Stimulated activated CD4-positive, alpha-beta T cell treated with anti-CD3 and anti-CD28 coated beads, Interleukin-15, amount 100 ng/mL, for 24 hours (primary cell): ENCODE data around the gene RNF8.
"Not testable (repeated sequence)": the region's sequence is repeated elsewhere in the genome, so short reads cannot be mapped to it uniquely, and the experiment has no call there.

Source experiments
- DNase-seq: peaks from one replicate; pipeline ENCODE4 v3.0.0-alpha.2; 2020

Gene RNF8

GRCh38 chr6:37321516-37322415, 32.0 kb upstream of the RNF8 start:
- DNase-seq = no peak

DNA sequence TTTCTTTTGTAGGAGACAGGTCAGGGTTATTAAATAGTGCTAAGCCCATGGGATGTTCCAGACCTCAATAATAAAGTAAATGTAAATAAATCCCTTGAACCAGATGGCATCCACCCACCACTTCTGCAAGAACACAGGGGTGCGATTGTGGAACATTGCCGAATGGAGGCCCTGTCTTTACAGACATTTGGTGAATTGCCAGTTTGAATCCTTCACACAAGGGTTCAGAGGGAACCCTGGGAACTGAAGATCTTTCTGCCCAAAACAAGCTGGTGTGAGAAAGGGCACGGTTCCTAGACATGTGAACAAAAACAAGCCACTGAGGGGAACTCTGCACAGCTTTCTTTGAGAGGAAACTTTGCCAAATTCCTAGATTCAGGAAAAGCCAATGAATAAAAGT, 30.2 kb upstream of the RNF8 start:
- DNase-seq = no peak

GRCh38 chr6:37324131-37325033, 29.4 kb upstream of the RNF8 start:
- DNase-seq = peak; percentile 32

DNA sequence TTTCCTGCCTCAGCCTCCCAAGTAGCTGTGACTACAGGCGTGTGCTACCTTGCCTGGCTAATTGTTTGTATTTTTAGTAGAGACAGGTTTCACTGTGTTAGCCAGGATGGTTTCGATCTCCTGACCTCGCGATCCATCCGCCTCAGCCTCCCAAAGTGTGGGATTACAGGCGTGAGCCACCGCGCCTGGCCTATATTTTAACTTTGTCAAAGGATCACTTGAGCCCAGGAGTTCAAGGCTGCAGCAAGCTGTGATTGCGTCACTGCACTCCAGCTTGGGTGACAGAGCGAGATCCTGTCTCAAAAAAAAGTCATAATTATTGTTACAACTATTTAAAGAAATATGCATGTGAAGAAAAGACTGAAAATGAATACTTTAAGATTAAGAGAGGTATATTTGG, 23.4 kb upstream of the RNF8 start:
- not testable (repeated sequence) for DNase-seq

GRCh38 chr6:37331047-37331446, 22.7 kb upstream of the RNF8 start:
- no peak for DNase-seq

DNA sequence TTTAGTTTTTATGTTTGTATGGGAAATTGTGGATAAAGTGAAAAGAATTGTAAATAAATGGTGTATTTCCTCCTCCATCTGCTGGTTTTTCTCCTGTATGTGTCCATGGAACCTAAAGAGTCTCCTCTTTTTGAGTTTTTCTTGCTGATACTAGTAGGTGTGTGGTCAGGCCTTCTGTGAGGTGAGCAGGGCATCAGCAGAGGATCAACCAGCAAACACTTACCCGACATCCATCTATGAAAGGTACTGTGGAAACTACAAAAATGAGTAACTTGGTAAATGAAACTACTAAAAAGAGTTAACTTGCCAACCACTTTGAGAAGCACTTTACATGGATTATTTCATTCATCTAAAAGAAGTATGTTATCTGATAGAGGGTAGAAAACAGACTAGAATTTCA, 20.9 kb upstream of the RNF8 start:
- no peak for DNase-seq

- DNase-seq = no peak
Measured at GRCh38 chr6:37334047-37334446, 19.7 kb upstream of the RNF8 start.

GRCh38 chr6:37338317-37338716, 15.5 kb upstream of the RNF8 start:
- DNase-seq = not testable (repeated sequence)

GRCh38 chr6:37338745-37339255, 15.0 kb upstream of the RNF8 start:
- no peak for DNase-seq

DNA sequence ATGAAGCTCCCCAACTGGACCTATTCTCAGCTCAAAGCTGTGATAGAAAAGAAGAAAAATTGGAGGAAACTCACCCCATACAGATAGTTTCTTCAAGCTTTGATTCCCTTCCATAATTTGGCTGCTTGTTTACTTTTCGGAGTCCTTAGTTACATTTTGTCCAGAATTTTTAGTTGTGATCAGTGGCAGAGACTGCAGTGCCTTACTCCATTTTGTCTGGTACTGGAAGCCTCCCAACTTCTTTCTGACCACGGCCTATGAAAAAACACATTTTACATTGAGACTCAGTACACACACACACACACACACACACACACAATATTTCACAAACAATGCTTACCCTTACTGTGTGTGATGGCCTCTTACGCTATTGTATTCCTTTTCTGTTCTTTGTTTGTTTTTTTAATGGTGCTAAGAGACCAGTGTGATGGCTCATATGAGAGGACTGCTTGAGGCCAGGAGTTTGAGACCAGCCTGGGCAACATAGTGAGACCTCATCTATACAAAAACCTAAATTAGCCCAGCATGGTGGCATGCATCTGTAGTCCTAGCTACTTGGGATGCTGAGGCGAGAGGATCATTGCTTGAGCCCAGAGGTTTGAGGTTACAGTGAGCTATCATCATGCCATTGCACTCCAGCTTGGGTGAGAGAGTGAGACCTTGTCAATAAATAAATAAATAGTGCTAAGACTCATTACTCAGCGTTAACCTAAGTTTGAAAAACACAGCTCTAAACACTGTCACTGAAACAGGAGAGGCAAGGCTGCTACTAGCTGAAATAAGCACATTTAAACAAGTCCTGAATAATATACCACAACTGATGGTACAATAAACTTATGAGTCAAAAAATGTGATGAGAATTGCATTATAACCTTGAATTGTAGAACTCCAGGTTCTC, 13.8 kb upstream of the RNF8 start:
- no peak for DNase-seq

DNA sequence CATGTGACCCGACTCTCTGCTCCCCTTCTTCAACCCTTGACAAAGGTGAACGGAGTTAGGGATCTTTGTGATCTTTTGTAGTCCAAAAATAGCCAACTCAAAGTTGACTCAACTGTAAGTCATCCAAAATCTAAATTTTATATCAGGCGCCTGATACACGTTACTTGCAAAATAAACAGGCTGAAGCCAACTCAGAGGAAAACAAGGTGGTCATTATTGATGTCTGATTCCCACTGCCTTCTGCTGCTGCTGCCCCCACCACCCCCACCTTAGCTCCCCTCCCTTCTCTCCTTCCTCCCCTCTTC, 13.2 kb upstream of the RNF8 start:
- no peak for DNase-seq

DNA sequence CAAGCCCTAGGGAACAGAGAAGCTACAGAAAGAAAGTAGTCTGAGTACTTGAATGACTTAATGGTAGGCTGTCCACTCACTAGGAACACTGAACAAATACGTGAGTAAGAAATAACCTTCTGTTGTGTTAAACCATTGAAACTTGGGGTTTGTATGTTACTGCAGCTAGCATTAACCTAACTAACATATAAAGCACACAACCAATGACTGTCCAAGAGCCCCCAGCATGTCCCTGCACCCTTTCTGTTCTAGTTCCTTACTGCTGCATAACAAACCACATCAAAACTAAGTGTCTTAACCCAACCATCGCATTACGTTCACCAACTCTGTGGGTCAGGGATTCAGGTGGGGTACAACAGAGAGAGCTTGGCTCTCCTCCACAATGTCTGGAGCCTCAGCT, 10.5 kb upstream of the RNF8 start:
- no peak for DNase-seq

- DNase-seq = no peak
Measured at GRCh38 chr6:37344308-37344707, 9.5 kb upstream of the RNF8 start.

DNA sequence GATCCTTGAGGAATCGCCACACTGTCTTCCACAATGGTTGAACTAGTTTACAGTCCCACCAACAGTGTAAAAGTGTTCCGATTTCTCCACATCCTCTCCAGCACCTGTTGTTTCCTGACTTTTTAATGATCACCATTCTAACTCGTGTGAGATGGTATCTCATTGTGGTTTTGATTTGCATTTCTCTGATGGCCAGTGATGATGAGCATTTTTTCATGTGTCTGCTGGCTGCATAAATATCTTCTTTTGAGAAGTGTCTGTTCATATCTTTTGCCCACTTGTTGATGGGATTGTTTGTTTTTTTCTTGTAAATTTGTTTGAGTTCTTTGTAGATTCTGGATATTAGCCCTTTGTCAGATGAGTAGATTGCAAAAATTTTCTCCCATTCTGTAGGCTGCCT, 8.0 kb upstream of the RNF8 start:
- not testable (repeated sequence) for DNase-seq

- DNase-seq = no peak
Measured at GRCh38 chr6:37347177-37347576, 6.6 kb upstream of the RNF8 start.

DNA sequence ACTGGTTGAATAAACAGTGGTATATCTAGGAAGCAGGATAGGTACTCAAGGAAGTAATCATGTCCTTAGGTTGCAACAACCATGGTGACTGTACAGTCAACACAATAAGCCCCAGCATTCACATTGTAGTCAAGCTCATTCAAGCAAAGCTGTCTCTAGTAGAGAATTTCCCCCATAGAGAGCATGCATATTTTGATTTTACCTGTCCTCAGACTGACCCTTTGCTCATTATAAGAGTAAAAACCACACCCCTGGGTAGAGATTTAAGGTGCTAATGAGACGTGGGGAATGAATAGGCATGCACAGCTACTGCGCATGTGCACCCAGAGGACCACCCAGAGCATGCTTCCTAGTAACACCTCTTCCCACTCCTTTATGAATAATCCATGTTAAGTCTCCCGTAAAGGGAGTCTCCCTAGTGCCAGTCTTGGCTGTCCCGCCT, 6.1 kb upstream of the RNF8 start:
- DNase-seq = no peak

DNA sequence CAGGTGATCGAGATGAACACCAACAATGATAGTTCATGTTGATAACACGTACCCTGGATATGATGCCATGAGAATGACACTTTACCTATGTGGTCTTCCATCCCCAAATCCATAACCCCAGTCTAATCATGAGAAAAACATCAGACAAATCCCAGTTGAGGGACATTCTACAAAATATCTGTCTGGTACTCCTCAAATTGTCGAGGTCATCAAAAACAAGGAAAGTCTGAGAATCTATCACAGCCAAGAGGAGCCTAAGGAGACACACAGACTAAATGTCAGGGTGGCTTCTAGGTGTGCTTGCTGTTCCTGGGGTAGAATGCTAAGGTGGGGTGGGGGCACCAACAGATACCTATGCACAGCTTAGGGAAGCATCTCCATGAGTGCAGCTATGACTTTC, 2.8 kb upstream of the RNF8 start:
- no peak for DNase-seq

- no peak for DNase-seq
Measured at GRCh38 chr6:37352384-37352783, 1.4 kb upstream of the RNF8 start.

GRCh38 chr6:37354526-37355384, 972 bp downstream of the RNF8 start:
- DNase-seq = peak; percentile 42

DNA sequence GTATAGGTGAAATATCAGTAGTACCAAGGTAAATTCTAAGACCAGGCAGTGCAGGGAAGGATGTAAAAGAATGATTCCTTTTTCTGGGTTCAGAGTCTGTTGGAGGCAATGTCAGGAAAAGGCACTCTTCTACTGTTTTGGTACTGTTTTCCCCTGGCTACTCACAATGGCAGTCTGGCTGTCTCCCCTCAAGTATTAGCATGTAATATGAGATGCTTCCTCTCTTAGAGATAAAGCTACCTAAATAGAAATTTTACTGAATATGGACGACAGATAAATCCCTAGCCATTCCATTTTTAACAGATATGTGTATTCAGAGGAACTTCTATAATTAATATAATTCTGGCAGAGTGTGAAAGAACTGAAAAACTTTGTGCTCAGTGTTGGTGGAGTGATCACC, 3.5 kb downstream of the RNF8 start:
- no peak for DNase-seq

DNA sequence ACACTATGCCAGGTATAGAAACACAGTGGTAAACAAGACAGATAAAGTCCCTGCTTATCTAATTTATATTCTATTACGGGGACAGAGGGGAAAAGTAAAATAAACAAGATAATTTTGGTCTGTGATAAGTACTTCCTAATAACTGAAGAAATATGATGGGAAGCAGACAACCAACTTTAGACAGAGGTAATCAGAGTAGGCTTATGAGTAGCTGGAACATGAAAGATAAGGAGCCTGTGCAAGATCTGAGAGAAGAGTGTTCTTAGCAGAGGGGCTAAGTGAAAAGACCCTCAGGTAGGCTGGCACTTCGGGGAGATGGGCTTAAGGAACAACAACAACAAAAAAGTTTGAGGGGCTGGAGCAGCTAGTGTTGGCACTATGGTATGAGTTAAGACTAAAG, 4.1 kb downstream of the RNF8 start:
- DNase-seq = no peak

DNA sequence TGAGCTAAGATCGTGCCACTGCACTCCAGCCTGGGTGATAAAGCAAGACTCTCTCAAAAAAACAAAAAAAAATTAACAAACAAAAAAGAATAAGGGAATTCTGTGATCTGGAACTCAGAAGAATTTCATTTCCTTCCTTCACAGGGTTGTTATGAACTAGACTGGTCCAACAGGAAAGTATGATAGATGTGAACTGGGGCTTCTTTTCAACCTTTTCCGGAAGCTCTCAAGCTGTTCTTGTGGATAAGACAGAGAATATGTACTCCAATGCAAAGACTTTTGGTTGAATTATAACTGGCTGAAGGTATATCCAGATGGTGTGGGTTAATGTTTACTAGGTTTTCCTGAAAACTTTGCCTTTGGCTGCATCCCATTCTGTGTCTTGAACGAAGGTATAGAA, 5.3 kb downstream of the RNF8 start:
- DNase-seq = no peak
